ENCODE results near the gene ZDHHC8.

The ZDHHC8 gene

GRCh38 chr22:20114506-20115475 lies 16.8 kb upstream of the ZDHHC8 start:
- peaks cover 44 to 77% of the 10 kb centered on the region in 2 donors for H3K4me1 Mint-ChIP-seq
- peaks cover 36 to 48% of the 10 kb centered on the region in 2 donors for H3K36me3 Mint-ChIP-seq
- peak overlapping the region; percentile 86 to 91 for H3K4me3 Mint-ChIP-seq
- DNase-seq (no peak), ATAC-seq (replicated peaks) (no peak)
- H3K27ac Mint-ChIP-seq, result peak overlapping the region; percentile 93
- H3K27me3 Mint-ChIP-seq, result no peaks in the 10 kb centered on the region
- no peaks in the 10 kb centered on the region for H3K9me3 Mint-ChIP-seq

- ATAC-seq (replicated peaks), result no peak
- peak within 1 kb of the TSS; percentile 97 for H3K27ac Mint-ChIP-seq
- H3K4me3 Mint-ChIP-seq, result peak within 1 kb of the TSS; percentile 86 to 91
- H3K4me1 Mint-ChIP-seq, result peaks cover 41 to 78% of the 10 kb centered on the region in 2 donors
- H3K9me3 Mint-ChIP-seq, result no peaks in the 10 kb centered on the region
- peaks cover 43 to 51% of the 10 kb centered on the region in 2 donors for H3K36me3 Mint-ChIP-seq
- DNase-seq, result no peak
- H3K27me3 Mint-ChIP-seq, result no peaks in the 10 kb centered on the region
Measured at GRCh38 chr22:20115691-20116375, 15.8 kb upstream of the ZDHHC8 start, which contains the start of gene RANBP1. RANBP1 (plus strand) TSS chr22:20116104; CDS start chr22:20116185, 81 bp downstream.

DNA sequence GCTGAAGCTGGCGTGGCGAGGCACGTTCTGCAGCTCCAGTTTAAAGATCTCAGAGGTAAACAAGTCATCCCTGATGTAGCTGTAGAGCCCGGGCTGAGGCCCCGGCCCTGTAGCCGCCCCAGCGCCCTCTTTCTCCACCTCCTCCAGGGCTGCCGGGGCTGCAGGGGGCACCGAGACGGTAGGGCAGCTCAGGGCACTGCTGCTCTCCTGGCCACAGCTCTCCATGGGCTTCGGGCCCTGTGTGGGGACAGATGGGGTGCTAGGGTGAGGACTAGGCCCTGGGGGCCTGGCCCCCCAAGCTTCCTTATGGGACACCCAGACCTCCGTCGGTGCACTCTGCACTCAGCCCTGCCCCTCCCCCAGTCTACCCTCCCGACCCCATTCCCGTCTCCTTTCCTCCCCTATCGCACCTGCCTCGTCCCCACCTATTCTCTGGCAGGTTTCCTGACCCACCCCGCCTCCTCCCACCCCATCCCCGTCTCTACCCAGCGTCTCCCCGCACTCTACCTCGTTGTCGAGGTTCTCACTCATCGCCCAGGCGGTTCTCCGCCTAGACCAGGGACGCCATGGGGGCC lies 15.1 kb upstream of the ZDHHC8 start:
- Mint-ChIP-seq H3K27ac (peak overlapping the region; percentile 97), H3K36me3 (peaks cover 47 to 52% of the 10 kb centered on the region in 2 donors), H3K9me3 (no peaks in the 10 kb centered on the region), H3K27me3 (no peaks in the 10 kb centered on the region), H3K4me3 (peak overlapping the region; percentile 86 to 91), H3K4me1 (peaks cover 37 to 78% of the 10 kb centered on the region in 2 donors)
- DNase-seq (no peak), ATAC-seq (replicated peaks) (no peak)

DNA sequence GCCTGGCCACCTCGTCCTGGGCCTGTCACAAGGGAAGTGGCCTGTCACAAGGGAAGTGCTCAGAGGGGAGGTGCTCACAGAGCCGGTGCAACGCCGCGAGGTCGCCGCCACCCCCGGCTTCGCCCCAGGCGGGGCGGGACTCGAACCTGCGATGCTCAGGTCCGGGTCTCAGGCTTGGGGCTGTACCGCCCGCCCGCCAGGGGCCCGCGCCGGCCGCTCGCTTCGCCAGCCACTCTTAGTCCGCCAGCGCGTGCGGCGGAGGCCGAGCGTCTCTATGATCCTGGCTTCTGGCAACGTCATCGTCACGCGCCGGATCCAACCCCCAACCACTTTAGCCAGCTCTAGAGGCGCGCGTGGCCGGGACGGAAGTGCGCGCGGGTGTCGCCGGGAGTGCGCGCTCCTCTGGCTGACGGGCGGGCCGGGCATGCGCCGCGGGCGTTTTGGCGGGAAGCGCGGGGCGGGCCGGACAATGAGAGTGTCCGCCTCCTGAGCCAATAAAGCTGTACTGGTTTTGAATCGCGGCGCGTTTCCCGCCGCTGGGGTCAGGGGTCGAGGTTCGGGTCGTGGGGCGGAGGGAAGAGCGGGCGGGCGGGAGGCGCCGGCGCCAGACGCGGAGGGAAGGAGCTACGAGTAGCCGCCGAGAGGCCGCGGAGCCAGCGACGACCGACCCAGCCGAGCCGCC lies 14.5 kb upstream of the ZDHHC8 start, which contains the start of gene TRMT2A:
Gene TRMT2A, minus strand, starts transcription at position 276 of the 682 bp plus-strand sequence. CDS start 320 bp downstream, outside the sequence.
- Mint-ChIP-seq H3K4me3 (peak within 1 kb of the TSS; percentile 86 to 93), H3K4me1 (peaks cover 36 to 78% of the 10 kb centered on the region in 2 donors), H3K9me3 (no peaks in the 10 kb centered on the region), H3K36me3 (peaks cover 48 to 50% of the 10 kb centered on the region in 2 donors), H3K27me3 (no peaks in the 10 kb centered on the region), H3K27ac (peak within 1 kb of the TSS; percentile 97)
- ATAC-seq (replicated peaks) (peak; percentile 80 to 87), DNase-seq (peak; percentile 98)

GRCh38 chr22:20117633-20118299 lies 13.8 kb upstream of the ZDHHC8 start:
- ATAC-seq (replicated peaks), result peak; percentile 58 to 60
- Mint-ChIP-seq H3K27me3 (no peaks in the 10 kb centered on the region), H3K9me3 (no peaks in the 10 kb centered on the region), H3K4me3 (peak overlapping the region; percentile 86 to 93), H3K27ac (peak overlapping the region; percentile 96), H3K36me3 (peaks cover 50 to 56% of the 10 kb centered on the region in 2 donors), H3K4me1 (peaks cover 37 to 78% of the 10 kb centered on the region in 2 donors)
- peak; percentile 81 for DNase-seq

DNA sequence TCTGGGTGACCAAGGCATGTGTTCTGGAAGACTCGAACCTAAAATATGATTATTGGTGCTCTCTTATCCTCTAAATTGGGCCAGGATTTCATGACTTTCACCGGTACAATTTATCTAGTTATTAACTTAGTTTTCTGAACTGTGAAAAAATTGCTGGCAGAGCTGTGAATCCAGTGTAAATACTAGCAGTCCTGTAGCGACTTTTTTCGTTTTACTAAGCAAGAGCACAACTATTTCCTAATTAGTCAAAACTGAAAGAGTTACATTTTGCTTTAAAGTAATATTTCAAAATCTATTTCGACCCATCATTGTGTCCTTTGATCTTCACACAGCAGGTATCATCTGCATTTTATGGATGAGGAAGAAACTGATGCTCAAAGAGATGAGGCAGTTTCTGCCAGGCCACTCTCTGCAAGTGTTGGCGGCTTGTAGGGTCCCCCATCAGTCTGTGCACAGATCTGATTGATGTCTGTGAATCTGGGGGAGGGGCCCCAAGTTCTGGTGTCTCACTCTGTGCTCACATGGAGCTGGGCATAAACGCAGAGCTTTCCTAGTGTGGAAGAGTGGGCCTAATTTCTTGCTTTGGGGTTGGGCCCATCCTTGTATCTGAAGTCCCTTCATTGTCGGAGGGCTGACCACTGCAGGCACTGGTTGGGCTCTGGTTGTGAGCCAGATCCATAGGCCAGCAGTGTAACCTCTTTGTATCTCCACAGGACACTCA lies 13.1 kb upstream of the ZDHHC8 start:
- DNase-seq, result no peak
- H3K36me3 Mint-ChIP-seq, result peaks cover 54 to 60% of the 10 kb centered on the region in 2 donors
- H3K4me3 Mint-ChIP-seq, result peak overlapping the region; percentile 86 to 93
- no peaks in the 10 kb centered on the region for H3K27me3 Mint-ChIP-seq
- peak overlapping the region; percentile 96 for H3K27ac Mint-ChIP-seq
- no peaks in the 10 kb centered on the region for H3K9me3 Mint-ChIP-seq
- no peak for ATAC-seq (replicated peaks)
- peaks cover 39 to 73% of the 10 kb centered on the region in 2 donors for H3K4me1 Mint-ChIP-seq

GRCh38 chr22:20121856-20122415 lies 9.7 kb upstream of the ZDHHC8 start:
- DNase-seq, result no peak
- H3K4me1 Mint-ChIP-seq, result peaks cover 28 to 51% of the 10 kb centered on the region in 2 donors
- no peaks in the 10 kb centered on the region for H3K27me3 Mint-ChIP-seq
- ATAC-seq (replicated peaks), result no peak
- peak overlapping the region; percentile 81 for H3K27ac Mint-ChIP-seq
- H3K36me3 Mint-ChIP-seq, result peaks cover 57% of the 10 kb centered on the region in 2 donors
- H3K4me3 Mint-ChIP-seq, result no peak overlapping the region
- no peaks in the 10 kb centered on the region for H3K9me3 Mint-ChIP-seq

- Mint-ChIP-seq H3K4me1 (peaks cover 27 to 51% of the 10 kb centered on the region in 2 donors), H3K36me3 (peaks cover 56% of the 10 kb centered on the region in 2 donors), H3K9me3 (no peaks in the 10 kb centered on the region), H3K4me3 (no peak overlapping the region), H3K27me3 (no peaks in the 10 kb centered on the region), H3K27ac (no peak overlapping the region)
- ATAC-seq (replicated peaks) (no peak), DNase-seq (no peak)
Measured at GRCh38 chr22:20123366-20124082, 8.1 kb upstream of the ZDHHC8 start.

DNA sequence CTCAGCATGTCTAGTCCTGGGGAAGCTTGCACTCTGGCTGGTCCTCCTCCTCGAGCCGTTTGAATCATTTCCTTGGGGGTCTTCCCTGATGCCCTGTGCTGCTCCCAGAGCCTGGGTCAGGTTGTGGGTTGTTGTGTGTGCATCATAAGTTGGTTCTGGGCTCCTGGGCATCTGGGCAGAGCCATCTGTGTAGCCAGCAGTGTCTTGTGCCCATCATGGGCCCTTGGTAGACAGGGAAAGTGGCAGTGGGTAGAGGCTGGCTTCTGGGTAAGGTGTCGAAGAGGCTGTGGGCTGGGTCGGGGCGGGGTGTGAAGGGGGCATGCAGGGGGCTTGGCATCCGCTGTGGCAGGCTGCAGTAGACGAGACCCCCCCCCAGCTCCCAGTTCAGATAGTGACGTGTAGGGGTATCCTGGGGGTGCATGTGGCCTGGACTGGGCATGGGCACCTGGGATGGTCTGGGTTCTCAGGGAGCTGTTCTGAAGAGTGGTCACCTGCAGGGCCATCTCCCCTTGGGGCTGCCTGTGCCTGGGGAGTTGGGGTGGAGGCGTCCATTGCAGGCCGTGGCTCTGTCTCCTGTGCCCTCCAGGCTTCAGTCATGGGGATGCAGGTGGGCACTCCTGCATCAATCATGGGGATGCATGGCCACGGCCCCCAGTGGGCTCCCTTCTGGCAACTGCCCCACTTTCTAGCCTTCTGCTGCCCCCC lies 7.4 kb upstream of the ZDHHC8 start:
- DNase-seq (no peak), ATAC-seq (replicated peaks) (no peak)
- Mint-ChIP-seq H3K4me3 (no peak overlapping the region), H3K9me3 (no peaks in the 10 kb centered on the region), H3K27ac (peak overlapping the region; percentile 32), H3K36me3 (peaks cover 51 to 52% of the 10 kb centered on the region in 2 donors), H3K27me3 (no peaks in the 10 kb centered on the region), H3K4me1 (peaks cover 23 to 44% of the 10 kb centered on the region in 2 donors)

DNA sequence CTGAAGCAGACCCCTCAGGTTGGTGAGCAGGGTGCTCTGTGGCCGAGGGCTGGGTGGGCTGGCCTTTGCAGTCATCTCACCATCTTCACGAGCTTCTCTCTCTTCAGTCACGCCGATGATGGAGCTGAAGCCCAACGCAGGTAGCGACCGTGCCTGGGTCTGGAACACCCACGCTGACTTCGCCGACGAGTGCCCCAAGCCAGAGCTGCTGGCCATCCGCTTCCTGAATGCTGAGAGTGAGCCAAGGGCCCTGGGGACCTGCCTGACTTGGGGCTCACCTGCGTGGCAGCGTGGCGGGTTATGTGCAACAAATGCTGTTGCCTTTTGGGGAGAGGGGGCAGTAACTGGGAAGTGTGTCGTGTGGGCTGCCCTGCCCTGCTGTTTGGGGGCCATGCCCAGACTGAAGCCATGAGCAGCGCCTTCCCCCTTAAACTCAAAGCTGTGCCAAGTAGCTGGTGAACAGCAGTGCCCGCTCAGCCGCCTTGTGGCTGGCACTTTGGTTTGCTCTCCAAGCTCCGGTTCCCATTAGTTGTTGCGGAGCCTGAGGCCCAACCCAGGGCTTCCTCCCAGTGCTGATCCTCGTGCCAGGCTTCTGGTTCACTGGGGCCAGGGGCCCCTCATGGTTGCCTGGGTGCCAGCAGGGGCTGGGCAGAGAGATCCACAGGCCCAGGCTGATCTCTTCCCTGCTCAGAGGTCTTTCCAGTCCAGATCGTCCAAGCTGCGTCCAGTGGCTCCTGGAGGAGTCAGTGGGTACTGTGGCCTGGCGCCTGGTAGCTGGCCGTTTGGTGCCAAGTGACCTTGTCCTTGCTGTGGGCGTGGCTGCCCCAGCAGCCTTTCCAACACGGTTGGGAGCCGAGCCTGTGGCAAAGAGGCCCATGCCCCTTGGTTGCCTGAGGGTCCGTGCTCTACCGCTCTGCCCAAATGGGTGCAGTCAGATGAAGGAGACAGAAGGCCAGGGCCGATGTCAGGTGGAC lies 6.1 kb upstream of the ZDHHC8 start:
- Mint-ChIP-seq H3K27me3 (no peaks in the 10 kb centered on the region), H3K36me3 (peaks cover 40 to 45% of the 10 kb centered on the region in 2 donors), H3K4me1 (peaks cover 21 to 33% of the 10 kb centered on the region in 2 donors), H3K9me3 (no peaks in the 10 kb centered on the region), H3K4me3 (no peak overlapping the region), H3K27ac (peak overlapping the region; percentile 9)
- DNase-seq (no peak), ATAC-seq (replicated peaks) (no peak)
